Measurements from ENCODE around the gene GFY.
A peak's percentile ranks its signal among the peaks of the same experiment; 100 is the strongest.

GFY gene

GRCh38 chr19:49390131-49390928, 34.9 kb upstream of the GFY start:
- no peak for DNase-seq (ENCODE audit: low spot score)
- TF ChIP-seq, protein P1, sequence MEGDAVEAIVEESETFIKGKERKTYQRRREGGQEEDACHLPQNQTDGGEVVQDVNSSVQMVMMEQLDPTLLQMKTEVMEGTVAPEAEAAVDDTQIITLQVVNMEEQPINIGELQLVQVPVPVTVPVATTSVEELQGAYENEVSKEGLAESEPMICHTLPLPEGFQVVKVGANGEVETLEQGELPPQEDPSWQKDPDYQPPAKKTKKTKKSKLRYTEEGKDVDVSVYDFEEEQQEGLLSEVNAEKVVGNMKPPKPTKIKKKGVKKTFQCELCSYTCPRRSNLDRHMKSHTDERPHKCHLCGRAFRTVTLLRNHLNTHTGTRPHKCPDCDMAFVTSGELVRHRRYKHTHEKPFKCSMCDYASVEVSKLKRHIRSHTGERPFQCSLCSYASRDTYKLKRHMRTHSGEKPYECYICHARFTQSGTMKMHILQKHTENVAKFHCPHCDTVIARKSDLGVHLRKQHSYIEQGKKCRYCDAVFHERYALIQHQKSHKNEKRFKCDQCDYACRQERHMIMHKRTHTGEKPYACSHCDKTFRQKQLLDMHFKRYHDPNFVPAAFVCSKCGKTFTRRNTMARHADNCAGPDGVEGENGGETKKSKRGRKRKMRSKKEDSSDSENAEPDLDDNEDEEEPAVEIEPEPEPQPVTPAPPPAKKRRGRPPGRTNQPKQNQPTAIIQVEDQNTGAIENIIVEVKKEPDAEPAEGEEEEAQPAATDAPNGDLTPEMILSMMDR (IDR thresholded peaks at IDR 0.05; ENCODE audit: extremely low read depth, missing control alignments), result no peak

DNA sequence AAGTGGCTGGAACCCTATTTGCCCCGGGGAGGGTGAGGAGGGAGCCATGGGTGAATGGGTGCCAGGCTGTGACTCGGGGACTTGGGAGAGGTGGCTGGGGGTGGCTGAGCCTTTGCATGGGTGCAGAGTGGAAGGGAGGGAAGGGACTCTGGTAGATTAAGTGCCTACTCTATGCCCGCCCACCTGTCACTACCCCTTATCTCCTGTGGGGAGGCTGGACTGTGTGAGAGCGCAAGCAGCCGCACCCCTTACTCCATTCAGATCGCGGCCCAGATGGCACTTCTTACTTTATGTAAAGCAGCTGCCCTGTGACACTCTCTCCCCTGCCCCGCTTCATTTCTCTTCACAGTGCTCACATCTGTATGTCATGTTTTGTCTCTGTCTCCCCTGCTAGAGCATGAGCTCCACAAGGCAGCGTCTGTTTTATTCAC, 34.2 kb upstream of the GFY start:
- TF ChIP-seq, protein P1 (IDR thresholded peaks at IDR 0.05; ENCODE audit: extremely low read depth, missing control alignments), result no peak
- no peak for DNase-seq (ENCODE audit: low spot score)

DNA sequence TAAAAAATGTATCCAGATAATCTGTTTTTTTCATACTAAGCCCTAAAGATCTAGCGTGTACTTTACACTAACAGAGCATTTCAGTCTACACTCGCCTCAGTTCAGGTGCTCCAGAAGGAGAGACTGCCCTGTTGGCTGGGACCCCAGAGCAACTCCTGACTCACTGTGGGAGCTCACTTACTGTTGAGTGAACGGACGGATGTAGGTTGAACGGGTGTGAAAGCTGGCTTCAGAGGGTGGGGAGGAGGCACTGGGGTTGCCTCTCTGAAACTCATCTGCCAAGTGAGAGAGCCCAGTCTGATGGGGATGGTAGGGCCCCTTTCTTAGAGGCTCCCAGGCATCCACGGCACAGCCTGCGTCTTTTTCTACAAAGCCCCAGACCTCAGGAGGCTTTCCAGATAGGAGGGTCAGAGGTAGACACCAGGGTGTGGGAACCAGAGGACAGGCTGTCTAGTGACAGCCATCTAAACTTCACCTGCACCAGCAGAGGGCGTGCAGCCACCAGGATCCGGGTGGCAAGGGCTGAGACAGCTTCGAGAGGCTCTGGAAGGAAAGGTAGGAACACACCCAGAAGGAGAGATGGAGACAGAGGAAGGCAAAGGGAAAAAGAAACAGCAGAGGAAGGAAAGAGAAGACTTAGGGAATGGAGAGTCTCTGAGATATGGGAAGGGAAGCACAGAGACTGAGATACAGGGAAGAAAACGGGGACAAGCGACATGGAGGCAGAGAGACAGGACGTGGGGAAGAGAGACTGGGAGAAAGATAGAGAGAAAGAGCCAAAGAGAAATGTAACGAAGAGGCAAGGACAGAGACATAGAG, 33.4 kb upstream of the GFY start:
- DNase-seq (ENCODE audit: low spot score), result peak; percentile 89
- TF ChIP-seq, protein P1 (IDR thresholded peaks at IDR 0.05; ENCODE audit: extremely low read depth, missing control alignments), result peak; percentile 70

DNA sequence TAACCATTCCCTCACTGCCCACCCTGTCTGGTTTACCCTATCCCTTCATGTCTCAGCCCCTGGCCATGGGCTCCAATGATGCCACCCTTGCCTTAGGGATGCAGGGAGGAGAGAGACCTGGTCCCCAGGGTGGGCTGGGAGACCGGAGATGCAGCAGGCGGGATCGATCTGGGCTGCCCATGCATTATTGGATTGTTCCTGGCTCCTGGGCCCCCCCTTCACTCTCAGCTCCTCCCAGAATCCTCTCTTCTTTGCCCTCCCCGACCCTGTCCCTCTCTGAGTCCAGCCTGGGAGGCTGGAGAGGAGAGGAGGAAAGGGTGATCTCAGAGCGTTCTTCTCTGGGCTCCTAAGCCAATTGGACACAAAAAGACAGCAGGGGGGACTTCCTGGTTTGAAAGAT, 31.3 kb upstream of the GFY start:
- DNase-seq (ENCODE audit: low spot score), result no peak
- TF ChIP-seq, protein P1 (IDR thresholded peaks at IDR 0.05; ENCODE audit: extremely low read depth, missing control alignments), result no peak

DNA sequence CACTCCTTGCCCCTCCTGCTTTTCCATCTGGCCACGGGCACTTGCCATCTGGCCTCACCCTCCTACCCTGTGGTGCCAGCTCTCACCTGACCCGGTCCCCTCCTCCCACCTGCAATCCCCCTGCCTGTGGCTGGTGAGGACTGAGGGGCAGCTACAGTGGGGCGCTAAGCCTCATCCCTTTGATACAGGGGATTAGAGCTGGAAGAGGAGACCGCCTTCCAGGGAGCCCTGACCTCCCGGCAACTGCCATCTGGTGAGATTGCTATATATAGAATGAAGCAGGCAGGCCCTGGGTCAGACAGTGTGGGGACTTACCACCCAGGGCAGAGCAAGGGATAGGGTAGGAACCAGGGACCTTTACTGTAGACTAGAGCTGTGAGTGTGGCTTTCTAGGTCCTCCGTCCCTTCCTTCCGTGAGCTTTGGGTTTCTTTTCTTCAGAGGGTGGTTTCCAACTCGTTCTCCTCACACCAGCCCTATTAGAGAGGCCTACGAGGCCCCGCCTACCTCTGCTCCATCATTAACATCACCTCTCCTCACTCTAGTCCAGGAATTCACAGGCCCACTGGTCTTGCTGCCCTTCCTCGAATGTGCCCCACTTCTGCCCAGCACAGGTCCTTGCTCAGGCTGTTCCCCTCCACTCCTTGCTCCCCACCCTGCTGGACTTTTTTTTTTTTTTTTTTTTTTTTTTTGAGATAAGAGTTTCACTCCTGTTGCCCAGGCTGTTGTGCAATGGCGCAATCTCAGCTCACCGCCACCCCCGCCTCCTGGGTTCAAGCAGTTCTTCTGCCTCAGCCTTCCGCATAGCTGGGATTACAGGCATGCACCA, 29.4 kb upstream of the GFY start:
- no peak for DNase-seq (ENCODE audit: low spot score)
- TF ChIP-seq, protein P1 (IDR thresholded peaks at IDR 0.05; ENCODE audit: extremely low read depth, missing control alignments), result no peak

DNA sequence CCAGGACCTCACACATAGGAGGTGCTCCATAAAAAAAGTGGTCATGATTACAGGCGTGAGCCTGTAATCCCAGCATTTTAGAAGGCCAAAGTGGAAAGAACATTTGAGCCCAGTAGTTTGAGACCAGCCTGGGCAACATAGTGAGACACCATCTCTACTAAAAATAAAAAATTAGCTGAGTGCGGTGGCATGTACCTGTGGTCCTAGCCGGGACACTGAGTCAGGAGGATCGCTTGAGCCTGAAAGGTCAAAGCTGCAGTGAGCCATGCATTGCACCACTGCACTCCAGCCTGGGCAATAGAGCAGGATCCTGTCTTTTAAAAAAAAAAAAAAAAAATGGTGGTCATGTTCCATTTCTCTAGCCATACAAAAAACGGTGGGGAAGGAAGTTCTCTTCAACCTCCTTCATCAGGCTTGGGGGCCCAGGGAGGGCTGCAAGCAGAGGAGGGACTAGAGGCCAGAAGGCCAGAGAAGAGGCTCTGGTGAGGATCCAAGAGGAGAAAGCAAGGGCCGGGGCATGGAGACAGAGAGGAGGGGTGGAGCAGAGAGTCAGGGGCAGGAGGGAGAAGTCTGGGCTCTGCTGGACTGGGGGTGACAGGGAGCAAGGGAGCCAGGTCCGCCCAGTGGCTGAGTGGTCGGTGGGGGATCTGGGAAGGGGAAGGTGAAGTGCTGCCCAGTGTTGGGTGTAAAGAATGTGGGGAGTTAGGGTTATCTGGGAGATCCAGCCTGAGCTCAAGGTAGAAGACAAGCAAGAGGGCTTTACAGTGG, 28.3 kb upstream of the GFY start:
- TF ChIP-seq, protein P1 (IDR thresholded peaks at IDR 0.05; ENCODE audit: extremely low read depth, missing control alignments), result no peak
- no peak for DNase-seq (ENCODE audit: low spot score)
